ENCODE data around the gene ZBTB7C.

The ZBTB7C gene

GRCh38 chr18:47978603-47979002 is 430.6 kb downstream of the ZBTB7C start:
- no peak for DNase-seq

- DNase-seq, result no peak
These were observed 431.0 kb downstream of the ZBTB7C start for GRCh38 chr18:47978141-47978540.
